Stimulated activated CD8-positive, alpha-beta memory T cell treated with anti-CD3 and anti-CD28 coated beads, Interleukin-15, amount 100 ng/mL, for 24 hours (primary cell): ENCODE measurements around the gene MAML2.

Experiments used
- DNase-seq: peaks from one replicate; pipeline ENCODE4 v3.0.0-alpha.2; 2020; ENCODE audit warnings: low read depth

MAML2 gene

DNA sequence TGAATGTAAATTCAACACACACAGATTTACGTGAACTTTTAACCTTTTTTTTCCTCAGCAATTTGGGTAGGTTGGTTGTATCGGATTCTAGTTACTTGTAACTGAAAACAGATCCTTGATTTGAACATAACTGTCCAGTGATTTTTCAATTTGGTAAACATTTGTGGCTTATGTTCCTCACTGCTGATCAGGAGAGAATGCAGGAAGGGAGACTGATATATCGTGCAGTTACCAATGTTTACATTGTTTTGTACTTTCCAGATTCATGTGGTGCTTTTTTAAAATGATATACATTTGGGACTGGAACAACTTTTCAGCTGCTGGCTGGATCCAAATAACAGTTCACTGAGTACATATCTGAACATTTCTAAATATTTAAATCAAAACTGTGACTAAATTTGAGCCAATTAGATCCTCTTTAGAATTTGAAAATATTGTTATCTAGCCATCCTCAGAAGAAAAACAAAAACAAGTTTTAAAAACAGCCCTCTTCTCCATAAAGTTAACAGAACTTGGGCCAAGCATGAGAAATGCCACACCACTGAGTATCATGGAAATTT lies 334.8 kb downstream of the MAML2 start:
- no peak for DNase-seq

DNA sequence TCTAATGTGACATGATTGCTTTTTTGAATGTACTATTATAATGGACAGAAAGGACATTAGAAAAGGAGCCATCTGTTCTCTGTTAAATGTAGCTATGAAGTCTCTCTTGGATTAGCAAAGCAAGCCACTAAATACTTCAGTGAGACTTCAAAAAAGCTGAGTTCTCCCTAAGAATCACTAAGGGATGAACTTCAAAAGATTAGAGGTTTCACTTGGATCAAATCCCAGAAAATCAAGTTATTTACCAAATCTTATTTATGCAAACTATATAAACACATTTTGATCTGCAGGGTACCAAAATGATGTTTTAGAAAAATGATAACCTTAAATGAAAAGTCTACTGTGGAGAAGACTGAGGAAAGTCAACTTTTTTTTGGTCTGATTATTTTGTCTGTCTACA lies 337.0 kb downstream of the MAML2 start:
- DNase-seq = no peak

DNA sequence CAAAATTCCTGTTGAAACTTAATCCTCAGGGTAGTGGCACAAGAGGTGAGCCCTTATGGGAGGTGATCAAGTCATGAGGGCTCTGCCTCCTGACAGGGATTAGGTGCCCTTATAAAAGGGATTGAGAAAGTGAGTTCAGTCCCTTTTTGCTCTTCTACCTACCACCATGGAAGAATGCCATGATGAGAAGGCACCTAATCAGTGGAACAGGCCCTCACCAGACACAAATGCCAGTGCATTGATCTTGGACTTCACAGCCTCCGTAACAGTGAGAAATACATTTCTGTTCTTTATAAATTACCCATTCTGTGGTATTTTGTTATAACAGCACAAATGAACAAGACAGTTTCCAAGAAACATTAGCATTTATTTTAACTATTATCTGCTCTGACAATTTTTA lies 338.1 kb downstream of the MAML2 start:
- DNase-seq = no peak

- DNase-seq = no peak
Measured at GRCh38 chr11:96002754-96003290, 340.2 kb downstream of the MAML2 start.

DNA sequence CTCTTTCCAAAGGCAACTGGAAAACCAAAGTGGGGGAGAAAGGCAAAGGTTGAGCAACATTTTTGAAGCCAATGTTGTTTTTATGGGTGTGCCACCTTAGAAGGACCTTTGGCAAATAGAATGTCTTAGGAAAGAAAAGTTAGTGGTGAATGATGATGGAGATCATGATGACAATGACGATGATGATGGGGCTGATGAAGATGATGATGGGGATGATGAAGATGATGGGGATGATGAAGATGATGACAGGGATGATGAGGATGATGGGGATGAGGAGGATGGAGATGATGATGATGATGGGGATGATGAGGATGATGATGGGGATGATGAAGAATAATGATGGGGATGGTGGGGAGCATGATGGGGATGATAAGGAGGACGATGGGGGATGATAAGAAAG lies 340.7 kb downstream of the MAML2 start:
- DNase-seq = no peak

DNA sequence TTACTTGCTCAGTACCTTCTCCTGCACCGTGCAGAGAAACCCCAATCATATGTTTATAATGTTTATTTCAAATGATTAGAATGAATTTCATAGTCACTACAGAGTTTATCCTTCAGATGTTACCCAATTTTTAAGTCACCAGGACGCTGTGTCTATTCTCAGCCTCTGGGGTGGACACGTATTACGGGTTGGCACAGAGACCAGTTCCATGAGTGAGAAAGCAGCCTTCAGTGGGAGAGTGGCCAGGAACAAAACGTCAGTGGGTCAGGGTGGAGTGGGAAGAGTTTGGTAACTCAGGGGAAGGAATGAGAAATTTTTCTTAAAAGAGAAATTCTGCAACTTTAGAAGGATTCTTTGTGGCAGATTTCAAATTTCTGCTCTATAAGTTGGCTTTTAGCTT lies 342.0 kb downstream of the MAML2 start:
- DNase-seq = no peak

DNA sequence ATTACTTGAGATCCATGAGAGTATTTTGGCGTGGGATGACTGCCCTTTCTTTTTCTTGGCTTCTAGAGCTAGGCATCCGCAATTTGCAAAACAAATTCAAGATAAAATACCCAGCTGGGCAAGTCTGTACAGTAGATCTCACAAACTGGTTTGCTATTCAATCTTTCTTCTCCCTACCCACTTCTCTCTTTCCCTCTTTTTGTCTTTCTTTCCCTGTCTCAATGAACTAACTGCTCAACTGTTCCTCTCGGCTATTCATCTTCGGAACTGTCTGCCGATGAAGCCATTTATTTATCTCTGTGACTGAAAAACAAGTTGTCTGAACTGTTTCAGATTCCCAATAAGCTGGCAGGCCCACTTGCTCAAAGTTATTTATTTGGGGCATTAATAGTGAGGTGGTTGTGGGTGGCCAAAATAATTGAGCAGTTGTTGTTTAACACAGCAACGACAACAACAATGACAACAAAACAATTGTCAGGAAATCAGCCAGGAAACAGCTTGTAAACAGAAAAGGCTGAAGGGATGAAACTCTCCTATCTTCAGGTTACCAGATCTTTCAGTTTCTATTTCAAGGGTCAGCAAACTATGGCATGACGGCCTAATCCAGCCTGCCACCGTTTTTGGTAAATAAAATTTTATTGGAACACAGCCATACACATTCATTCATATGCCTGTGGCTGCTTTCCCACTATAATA lies 343.1 kb downstream of the MAML2 start:
- DNase-seq = no peak

DNA sequence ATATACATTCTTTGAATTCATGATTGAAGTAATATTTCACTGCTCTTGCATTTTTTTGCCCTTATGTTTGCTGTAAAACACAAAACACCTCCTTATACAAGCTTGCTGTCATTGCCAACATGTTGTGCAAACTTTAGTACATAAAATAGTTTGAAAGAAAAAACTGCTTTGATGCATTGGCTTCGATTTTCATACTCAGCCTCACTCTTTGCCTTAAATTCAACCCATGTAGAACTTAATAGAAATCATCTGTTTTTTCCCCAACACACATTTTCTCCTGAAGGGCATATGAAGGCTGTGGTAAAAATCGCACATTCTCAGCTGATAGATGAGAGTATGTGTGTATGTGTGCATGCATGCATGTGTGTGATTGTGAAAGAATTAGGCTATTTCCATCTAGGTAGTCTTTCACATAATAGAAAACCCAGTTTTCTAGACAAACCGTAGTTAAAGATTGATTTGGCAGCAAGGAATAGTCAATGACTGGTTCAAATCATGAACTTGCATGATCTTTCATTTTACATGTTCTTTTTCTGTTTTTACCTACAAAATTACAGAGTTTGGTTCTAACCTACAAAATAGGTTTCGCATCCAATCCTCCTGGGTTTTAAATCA lies 346.3 kb downstream of the MAML2 start:
- DNase-seq = no peak

- no peak for DNase-seq
Measured at GRCh38 chr11:95994329-95994728, 348.7 kb downstream of the MAML2 start.

- no peak for DNase-seq
Measured at GRCh38 chr11:95993438-95994298, 349.3 kb downstream of the MAML2 start.

- DNase-seq = no peak
Measured at GRCh38 chr11:95991545-95991944, 351.4 kb downstream of the MAML2 start.

DNA sequence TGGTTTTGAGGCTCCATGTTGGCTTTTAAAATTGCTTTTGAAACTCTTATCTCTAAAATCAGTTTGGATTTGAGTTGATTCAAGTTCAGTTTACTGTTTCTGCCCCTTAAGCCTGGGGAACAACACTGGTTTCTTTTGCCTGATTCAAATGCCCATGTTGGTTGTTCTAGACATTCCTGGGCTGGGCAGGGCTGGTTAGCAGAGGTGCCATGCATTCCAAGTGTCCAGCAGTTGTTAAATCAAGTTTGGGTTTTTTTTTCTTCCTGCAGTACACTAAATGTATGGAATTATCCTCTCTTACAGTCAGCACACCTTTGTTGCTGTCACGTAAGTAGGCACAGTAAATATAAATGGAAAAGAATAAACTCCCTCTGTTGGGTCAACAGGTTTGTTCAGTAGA lies 351.9 kb downstream of the MAML2 start:
- DNase-seq = no peak

- DNase-seq = no peak
Measured at GRCh38 chr11:95989780-95990179, 353.2 kb downstream of the MAML2 start.

- no peak for DNase-seq
Measured at GRCh38 chr11:95989076-95989605, 353.9 kb downstream of the MAML2 start.

GRCh38 chr11:95985174-95985808 lies 357.7 kb downstream of the MAML2 start:
- no peak for DNase-seq

- DNase-seq = no peak
Measured at GRCh38 chr11:95984072-95984471, 358.9 kb downstream of the MAML2 start.

- no peak for DNase-seq
Measured at GRCh38 chr11:95977534-95978174, 365.3 kb downstream of the MAML2 start.

GRCh38 chr11:95976550-95976949 lies 366.4 kb downstream of the MAML2 start:
- DNase-seq = no peak

DNA sequence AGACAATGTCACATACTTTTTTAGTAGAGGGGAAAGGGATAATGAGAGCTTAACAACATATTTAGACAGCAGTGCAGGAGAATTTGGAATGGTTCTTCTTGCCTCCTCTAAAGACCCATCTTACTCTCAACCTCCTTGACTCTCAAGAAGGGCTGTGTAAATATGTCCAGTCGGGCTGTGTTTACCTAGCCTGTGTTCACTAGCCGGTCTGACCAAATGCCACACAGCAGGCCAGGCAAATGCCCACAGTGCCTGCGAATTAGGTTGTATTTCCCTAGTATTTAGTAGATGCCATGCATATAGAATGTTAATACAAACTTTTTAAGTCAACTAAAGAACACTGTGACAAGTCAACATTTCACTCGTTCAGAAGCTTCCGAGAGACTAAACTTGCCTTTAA lies 367.7 kb downstream of the MAML2 start:
- DNase-seq = no peak

DNA sequence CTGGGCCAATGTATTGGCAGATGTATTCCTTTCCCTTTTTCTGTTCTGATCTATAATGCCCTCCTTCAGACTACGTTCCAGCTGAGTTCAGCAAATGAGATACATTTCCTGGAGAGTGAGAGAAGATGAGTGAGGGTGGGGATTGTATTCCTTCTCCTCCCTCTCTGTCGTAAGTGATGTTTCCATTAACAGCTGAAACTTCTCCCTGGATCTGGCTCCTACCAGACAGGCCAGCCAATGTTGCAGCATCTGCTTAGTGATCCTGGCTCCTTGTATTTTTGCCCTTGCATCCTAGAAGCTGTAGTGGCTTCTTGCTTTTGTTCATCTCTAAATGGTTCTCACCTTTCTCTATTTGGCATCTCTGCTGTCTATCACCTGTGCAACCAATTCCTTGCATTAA lies 370.9 kb downstream of the MAML2 start:
- no peak for DNase-seq

- DNase-seq = no peak
Measured at GRCh38 chr11:95968585-95968984, 374.4 kb downstream of the MAML2 start.
